ENCODE data around the gene SDR39U1. TPM values are rescaled to one million over a fixed set of nuclear protein-coding genes. Genes with fewer than 3 reads are reported as not detected.

The SDR39U1 gene
- total RNA-seq, 1 experiment from 2014 or later, result 11.3 TPM

GRCh38 chr14:24441904-24442239, 704 bp downstream of the SDR39U1 start:
- DNase-seq (ENCODE audit: low spot score), result peak; percentile 34

GRCh38 chr14:24441485-24441884, 1.1 kb downstream of the SDR39U1 start:
- no peak for DNase-seq (ENCODE audit: low spot score)

- no peak for DNase-seq (ENCODE audit: low spot score)
Measured at GRCh38 chr14:24440606-24441399, 1.8 kb downstream of the SDR39U1 start.

GRCh38 chr14:24439830-24440605, 2.6 kb downstream of the SDR39U1 start:
- DNase-seq (ENCODE audit: low spot score), result no peak

- no peak for DNase-seq (ENCODE audit: low spot score)
Measured at GRCh38 chr14:24439257-24439656, 3.3 kb downstream of the SDR39U1 start.

- DNase-seq (ENCODE audit: low spot score), result no peak
Measured at GRCh38 chr14:24438223-24439097, 4.1 kb downstream of the SDR39U1 start.

GRCh38 chr14:24437736-24438067, 4.9 kb downstream of the SDR39U1 start:
- no peak for DNase-seq (ENCODE audit: low spot score)

GRCh38 chr14:24437020-24437735, 5.4 kb downstream of the SDR39U1 start:
- no peak for DNase-seq (ENCODE audit: low spot score)

GRCh38 chr14:24436355-24437019, 6.1 kb downstream of the SDR39U1 start:
- peak; percentile 57 for DNase-seq (ENCODE audit: low spot score)

- no peak for DNase-seq (ENCODE audit: low spot score)
Measured at GRCh38 chr14:24435998-24436354, 6.6 kb downstream of the SDR39U1 start.

GRCh38 chr14:24435192-24435810, 7.3 kb downstream of the SDR39U1 start:
- DNase-seq (ENCODE audit: low spot score), result no peak

- DNase-seq (ENCODE audit: low spot score), result no peak
Measured at GRCh38 chr14:24434676-24435075, 7.9 kb downstream of the SDR39U1 start.

- DNase-seq (ENCODE audit: low spot score), result no peak
Measured at GRCh38 chr14:24434036-24434435, 8.5 kb downstream of the SDR39U1 start.

GRCh38 chr14:24432259-24433131, 10.1 kb downstream of the SDR39U1 start:
- no peak for DNase-seq (ENCODE audit: low spot score)

- DNase-seq (ENCODE audit: low spot score), result peak; percentile 91
Measured at GRCh38 chr14:24431569-24432258, 10.9 kb downstream of the SDR39U1 start.

GRCh38 chr14:24430682-24431568, 11.7 kb downstream of the SDR39U1 start:
- DNase-seq (ENCODE audit: low spot score), result no peak

GRCh38 chr14:24430143-24430681, 12.4 kb downstream of the SDR39U1 start:
- no peak for DNase-seq (ENCODE audit: low spot score)
